Measurements from ENCODE around the gene ZNF562.

- TF ChIP-seq CTCF (IDR thresholded peaks at IDR 0.05; ENCODE audit: low read depth, low read length) (no peak), MAX (IDR thresholded peaks at IDR 0.05; ENCODE audit: low read depth, low read length) (no peak), POLR2A (IDR thresholded peaks at IDR 0.05; ENCODE audit: extremely low read depth, insufficient read length) (no peak)
Measured at GRCh38 chr19:9702186-9702585, 27.3 kb upstream of the ZNF562 start.

All from NB4 (cell line).